Measurements from ENCODE around the gene EIF5B.

The EIF5B gene

GRCh38 chr2:99420031-99420430 is 82.8 kb downstream of the EIF5B start:
- DNase-seq: no peak

GRCh38 chr2:99420751-99421299 is 83.6 kb downstream of the EIF5B start:
- DNase-seq: no peak

GRCh38 chr2:99421469-99421868 is 84.3 kb downstream of the EIF5B start:
- DNase-seq: no peak

DNA sequence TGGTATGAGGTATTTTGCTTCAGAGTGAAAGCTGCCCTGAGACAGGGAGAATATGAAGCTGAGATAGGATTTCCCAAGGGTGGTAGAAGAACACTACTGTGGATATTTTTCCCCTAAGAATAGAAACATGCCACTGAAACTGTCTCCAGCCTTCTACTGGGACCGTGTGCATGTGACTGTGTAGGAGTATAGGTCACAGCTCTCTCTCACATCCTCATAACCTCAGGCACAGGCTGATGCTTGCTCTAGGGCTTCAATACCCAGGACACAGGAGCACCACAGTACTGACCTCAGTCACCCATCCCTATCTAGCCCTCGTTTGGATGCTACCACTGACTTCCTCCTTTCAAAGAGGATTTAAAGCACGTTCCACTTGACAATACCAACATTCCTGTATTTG is 85.4 kb downstream of the EIF5B start:
- DNase-seq: no peak

GRCh38 chr2:99424371-99424770 is 87.2 kb downstream of the EIF5B start:
- no peak for DNase-seq

DNA sequence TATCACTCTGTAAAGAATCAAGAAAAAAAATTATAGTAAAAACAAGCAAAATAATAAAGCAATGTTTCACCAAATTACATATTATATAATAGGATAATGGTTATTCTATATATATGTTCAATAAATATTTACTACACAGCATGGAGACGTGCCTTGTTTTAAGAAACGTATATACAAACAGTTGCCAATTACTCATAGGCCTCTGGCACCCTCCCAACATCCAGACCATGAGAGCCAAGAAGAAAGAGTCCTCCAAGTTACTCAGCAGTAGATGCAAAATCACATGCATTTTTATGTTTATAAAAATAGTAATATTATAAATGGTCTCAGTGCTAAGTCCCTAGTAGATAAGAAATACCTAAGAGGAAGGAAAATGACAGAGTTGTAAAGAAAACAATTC is 87.8 kb downstream of the EIF5B start:
- no peak for DNase-seq

- DNase-seq: no peak
Measured at GRCh38 chr2:99430614-99431291, 93.6 kb downstream of the EIF5B start.

DNA sequence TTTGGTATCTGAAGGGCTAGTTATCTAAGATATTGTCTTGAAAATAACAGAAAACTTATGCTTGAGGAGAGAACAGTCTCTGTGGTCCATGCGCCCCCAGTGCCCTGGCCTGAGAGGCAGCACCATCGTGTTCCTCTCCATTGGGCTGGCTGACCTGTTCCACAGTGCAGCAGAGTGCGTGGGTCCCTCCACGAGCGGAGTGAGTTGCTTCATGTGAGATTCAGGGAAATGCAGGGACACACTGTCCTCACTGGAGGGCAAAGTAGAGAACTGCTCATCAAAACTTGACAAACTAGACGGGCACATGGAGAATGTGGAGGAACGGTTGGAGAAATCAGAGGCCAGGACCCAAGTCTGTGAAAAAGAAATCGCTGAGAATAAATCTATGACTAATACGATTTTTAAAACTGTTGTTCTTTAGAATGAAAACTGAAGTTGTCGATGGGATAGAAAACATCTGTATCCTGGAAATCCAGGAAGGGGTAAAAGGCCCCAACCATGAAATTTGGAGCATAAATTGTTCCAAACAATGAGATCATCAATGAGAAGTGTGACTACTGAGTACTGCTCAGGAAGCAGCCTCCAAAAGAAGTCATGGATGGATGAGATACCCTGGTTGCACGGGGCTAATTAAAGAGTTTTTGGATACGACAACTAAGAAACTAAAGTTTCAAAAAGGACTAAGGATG is 94.5 kb downstream of the EIF5B start:
- DNase-seq: no peak

DNA sequence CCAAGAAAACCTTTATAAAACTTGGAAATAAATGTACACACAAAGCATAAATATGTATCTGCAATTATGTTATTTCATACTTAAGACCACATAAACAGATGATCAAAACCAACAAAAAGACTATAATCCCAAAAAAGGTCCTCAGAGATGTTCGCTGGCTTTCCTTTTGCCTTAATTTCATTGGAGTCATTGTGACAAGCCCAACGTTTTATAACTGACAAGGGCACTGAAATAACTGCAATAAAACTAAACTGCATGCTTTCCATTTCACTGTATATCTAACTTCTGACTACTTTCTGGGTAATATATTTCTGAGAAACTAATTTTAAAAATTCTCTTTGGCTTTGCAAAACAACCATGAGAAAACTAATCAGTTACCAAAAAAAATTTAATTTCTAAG is 96.2 kb downstream of the EIF5B start:
- DNase-seq: no peak

- no peak for DNase-seq
Measured at GRCh38 chr2:99436874-99437273, 99.7 kb downstream of the EIF5B start.

DNA sequence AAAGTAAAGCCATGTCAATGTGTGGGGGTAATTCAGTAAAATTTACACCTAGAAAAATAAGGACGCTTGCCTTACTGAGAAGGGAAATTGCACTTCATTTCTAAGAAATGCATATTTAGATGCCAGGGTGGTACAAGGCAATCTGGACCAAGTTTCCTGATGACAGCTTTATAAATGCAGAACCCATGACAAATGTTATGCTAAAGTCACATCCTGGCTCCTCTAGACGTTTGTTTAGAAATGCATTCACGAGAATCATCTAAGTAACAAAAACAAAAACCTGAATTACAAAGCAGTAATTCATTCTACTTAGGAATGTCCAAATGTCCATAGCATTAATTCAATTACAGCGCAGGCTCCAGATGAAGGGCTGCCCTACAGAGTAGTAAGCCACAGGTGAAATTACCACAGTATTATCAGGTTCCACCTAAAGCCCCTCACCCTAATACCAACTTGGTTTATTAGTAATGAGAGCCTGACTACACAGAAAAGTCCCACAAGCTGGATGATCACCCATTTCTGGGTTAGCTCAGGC is 102.8 kb downstream of the EIF5B start:
- no peak for DNase-seq

DNA sequence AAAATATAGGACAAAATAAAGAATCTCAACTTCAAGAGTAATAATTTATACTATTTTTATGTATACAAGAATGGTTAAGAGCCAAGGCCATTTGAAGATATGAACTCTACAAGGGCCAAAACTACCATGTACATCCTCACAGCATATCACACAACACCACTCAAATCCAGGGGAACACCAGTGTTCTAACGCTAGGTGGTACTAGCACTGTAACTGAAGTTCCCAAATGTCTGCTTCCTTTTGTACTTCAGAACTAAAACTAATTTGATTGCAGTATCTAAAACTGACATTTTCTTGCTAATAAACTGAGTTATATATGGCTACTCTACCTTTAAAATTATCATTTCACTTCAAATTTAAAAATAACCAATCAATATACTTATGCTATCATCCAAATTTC is 105.6 kb downstream of the EIF5B start:
- DNase-seq: no peak

- no peak for DNase-seq
Measured at GRCh38 chr2:99444222-99444621, 107.0 kb downstream of the EIF5B start.

- DNase-seq: no peak
Measured at GRCh38 chr2:99445065-99445464, 107.9 kb downstream of the EIF5B start.

- no peak for DNase-seq
Measured at GRCh38 chr2:99448556-99448955, 111.4 kb downstream of the EIF5B start.

GRCh38 chr2:99450199-99450598 is 113.0 kb downstream of the EIF5B start:
- DNase-seq: no peak

All from NCI-H2227 treated with DMSO at 0.1 percent for 48 hours (cell line).